Muscle layer of colon (tissue), 2 donors: ENCODE results near the gene PPFIBP2.

ENCODE experiments used
- H3K27ac ChIP-seq: one replicate; pipeline ENCODE4 v1.7.0; 2013; ENCODE audit warnings: low read depth, mild to moderate bottlenecking, low read length, moderate library complexity
- H3K27me3 ChIP-seq, 2 donors: one replicate each; pipeline ENCODE4 v1.7.0; 2013; ENCODE audit warnings: low read length in 2 of 2, mild to moderate bottlenecking in 2 of 2; ENCODE audit not compliant: insufficient read depth in 2 of 2, control insufficient read depth in 1 of 2
- H3K36me3 ChIP-seq: one replicate; pipeline ENCODE4 v1.7.0; 2013; ENCODE audit warnings: mild to moderate bottlenecking, low read length; ENCODE audit not compliant: insufficient read depth
- H3K4me1 ChIP-seq: one replicate; pipeline ENCODE4 v1.7.0; 2013; ENCODE audit warnings: mild to moderate bottlenecking, low read length; ENCODE audit not compliant: insufficient read depth
- H3K4me3 ChIP-seq, 2 donors: one replicate each; pipeline ENCODE4 v1.7.0; 2013; ENCODE audit warnings: low read length in 2 of 2, low read depth in 1 of 2, mild to moderate bottlenecking in 1 of 2, moderate library complexity in 1 of 2
- H3K9ac ChIP-seq: one replicate; pipeline ENCODE4 v1.7.0; 2013; ENCODE audit warnings: low read length
- H3K9me3 ChIP-seq: one replicate; pipeline ENCODE4 v1.7.0; 2013; ENCODE audit warnings: mild to moderate bottlenecking, low read length
- donor health status: abdominal sarcoma.
- donor health status: Adenocarcinoma of cecum.

Gene PPFIBP2

GRCh38 chr11:7628660-7629059 lies 114.9 kb downstream of the PPFIBP2 start:
- Histone ChIP-seq H3K36me3 (peaks cover 25% of the 10 kb centered on the region), H3K9ac (no peak overlapping the region), H3K4me3 (no peak overlapping the region), H3K27ac (no peak overlapping the region), H3K4me1 (no peaks in the 10 kb centered on the region), H3K27me3 (no peaks in the 10 kb centered on the region), H3K9me3 (no peaks in the 10 kb centered on the region)

DNA sequence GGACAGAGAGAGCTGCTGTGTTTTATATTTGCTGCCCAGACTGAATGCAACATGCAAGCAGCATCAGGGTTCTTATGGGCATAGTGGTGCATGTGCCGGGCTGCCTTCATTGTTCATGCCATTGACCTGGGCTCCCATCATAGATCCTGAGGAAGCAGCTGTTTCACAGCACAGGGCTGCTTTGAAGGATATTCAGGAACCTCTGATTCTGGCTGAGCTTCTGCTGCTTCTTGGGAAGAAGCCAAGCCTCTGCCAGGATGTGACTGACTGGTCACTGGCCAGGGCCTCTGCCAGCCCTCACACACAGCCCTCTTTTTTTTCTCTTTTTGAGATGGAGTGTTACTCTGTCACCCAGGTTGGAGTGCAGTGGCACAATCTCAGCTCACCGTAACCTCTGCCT lies 116.2 kb downstream of the PPFIBP2 start:
- Histone ChIP-seq H3K4me3 (no peak overlapping the region), H3K36me3 (peaks cover 35% of the 10 kb centered on the region), H3K9ac (no peak overlapping the region), H3K9me3 (no peaks in the 10 kb centered on the region), H3K4me1 (no peaks in the 10 kb centered on the region), H3K27me3 (no peaks in the 10 kb centered on the region), H3K27ac (no peak overlapping the region)

DNA sequence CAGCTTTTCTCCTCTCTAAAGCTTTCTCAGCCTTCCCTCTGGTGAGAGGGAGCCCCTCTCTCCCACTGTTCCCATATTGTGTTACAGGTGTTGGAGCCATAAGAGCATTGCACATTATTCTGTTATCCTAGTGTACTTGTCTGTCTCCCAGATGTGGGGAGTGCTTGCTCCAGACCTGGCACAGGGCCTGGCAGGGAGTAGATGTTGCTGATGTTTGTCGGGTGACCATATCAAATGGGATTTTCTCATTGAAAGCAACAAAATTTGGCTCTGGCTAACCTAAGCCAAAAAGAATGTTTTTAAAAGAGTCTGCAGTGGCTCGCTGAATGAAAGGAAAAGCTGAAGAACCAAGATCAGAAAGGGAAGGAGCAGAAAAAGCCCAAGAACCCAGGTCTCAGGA lies 118.4 kb downstream of the PPFIBP2 start:
- Histone ChIP-seq H3K9ac (no peak overlapping the region), H3K27ac (no peak overlapping the region), H3K4me3 (no peak overlapping the region), H3K9me3 (no peaks in the 10 kb centered on the region), H3K36me3 (peaks cover 35% of the 10 kb centered on the region), H3K4me1 (no peaks in the 10 kb centered on the region), H3K27me3 (no peaks in the 10 kb centered on the region)

GRCh38 chr11:7635137-7635536 lies 121.3 kb downstream of the PPFIBP2 start:
- Histone ChIP-seq H3K4me3 (no peak overlapping the region), H3K27me3 (no peaks in the 10 kb centered on the region), H3K36me3 (peaks cover 29% of the 10 kb centered on the region)

GRCh38 chr11:7635708-7636107 lies 121.9 kb downstream of the PPFIBP2 start:
- Histone ChIP-seq H3K36me3 (peaks cover 34% of the 10 kb centered on the region), H3K27me3 (no peaks in the 10 kb centered on the region), H3K4me1 (peaks cover 4% of the 10 kb centered on the region), H3K9me3 (no peaks in the 10 kb centered on the region), H3K27ac (no peak overlapping the region), H3K9ac (no peak overlapping the region), H3K4me3 (no peak overlapping the region)

More at GRCh38 chr11:7635137-7635536, 121.3 kb downstream of the PPFIBP2 start:
- no peak overlapping the region for H3K9ac ChIP-seq
- no peaks in the 10 kb centered on the region for H3K9me3 ChIP-seq
- no peak overlapping the region for H3K27ac ChIP-seq
- H3K4me1 ChIP-seq = peaks cover 4% of the 10 kb centered on the region

DNA sequence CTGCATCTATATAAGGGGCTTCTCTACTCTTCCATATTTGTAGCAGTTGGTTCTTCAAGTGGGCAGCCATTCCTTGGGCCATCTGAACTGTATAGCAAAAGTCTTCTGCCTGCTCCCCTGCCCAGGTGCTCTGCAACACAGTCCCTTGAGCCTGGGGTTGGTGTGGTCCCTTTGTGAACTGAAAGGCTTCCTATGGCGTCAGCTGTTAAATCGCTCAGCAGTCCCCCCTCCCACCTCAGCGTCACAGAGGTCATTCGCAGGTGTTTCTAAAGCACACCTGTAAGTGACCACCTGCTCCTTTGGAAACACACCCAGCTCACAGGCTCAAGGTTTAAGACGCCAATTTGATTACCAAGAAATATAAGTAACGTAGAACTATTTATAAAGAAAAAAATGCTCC lies 122.6 kb downstream of the PPFIBP2 start:
- H3K36me3 ChIP-seq = peaks cover 40% of the 10 kb centered on the region

GRCh38 chr11:7637447-7638157 lies 123.8 kb downstream of the PPFIBP2 start:
- Histone ChIP-seq H3K27ac (no peak overlapping the region), H3K9ac (no peak overlapping the region), H3K4me3 (no peak overlapping the region), H3K4me1 (peaks cover 4% of the 10 kb centered on the region), H3K9me3 (no peaks in the 10 kb centered on the region), H3K36me3 (peaks cover 33% of the 10 kb centered on the region), H3K27me3 (no peaks in the 10 kb centered on the region)

More for the DNA sequence above, 122.6 kb downstream of the PPFIBP2 start:
- Histone ChIP-seq H3K9ac (no peak overlapping the region), H3K4me1 (peaks cover 4% of the 10 kb centered on the region), H3K27me3 (no peaks in the 10 kb centered on the region), H3K27ac (no peak overlapping the region), H3K9me3 (no peaks in the 10 kb centered on the region), H3K4me3 (no peak overlapping the region)

DNA sequence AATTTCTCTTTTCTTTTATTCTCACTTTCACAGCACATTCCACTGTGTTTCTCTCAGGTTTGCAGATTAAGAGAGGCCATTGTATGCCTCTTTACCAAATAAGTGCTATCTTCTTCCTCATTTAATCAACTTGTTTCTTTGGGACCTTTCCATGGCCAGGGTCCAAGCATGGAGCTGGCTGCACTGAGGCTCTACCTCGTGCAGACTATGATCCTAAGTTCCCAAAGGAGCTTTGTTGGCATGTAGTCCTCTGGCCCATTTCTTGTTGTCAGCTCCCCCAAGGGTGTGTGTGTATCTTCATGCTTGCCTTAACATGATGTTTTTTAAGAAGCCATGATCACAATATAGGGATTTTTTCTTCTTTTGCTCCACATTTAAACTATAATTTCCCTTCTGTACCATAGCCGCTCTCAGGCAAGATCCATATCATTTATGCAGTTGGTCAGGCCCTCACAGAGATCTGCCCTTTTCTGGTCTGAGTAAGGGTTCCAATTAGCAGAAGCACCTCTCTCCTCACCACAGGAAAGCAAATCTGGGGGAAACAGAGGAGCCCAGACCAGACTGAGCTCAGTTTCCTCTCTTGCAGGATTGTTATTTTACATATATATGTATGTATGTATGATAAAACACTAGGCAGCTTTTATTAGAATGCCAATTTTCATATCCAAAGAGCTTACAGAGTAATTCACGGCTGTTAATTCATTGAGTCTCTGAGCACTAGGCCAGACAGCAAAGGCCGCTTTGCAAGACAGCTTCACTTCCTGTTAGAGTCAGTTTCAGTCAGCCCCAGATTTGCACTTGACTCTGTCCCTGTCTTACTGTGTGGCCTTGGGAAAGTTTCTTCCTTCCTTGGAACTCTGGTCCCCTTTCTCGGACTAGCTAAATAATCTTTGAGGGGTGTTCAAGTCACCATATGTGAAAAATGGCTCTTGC lies 125.2 kb downstream of the PPFIBP2 start:
- Histone ChIP-seq H3K36me3 (peaks cover 21% of the 10 kb centered on the region), H3K9ac (no peak overlapping the region), H3K4me1 (peaks cover 4% of the 10 kb centered on the region), H3K4me3 (no peak overlapping the region), H3K27me3 (no peaks in the 10 kb centered on the region), H3K27ac (no peak overlapping the region), H3K9me3 (no peaks in the 10 kb centered on the region)

GRCh38 chr11:7639643-7640025 lies 125.8 kb downstream of the PPFIBP2 start:
- H3K4me1 ChIP-seq = peaks cover 4% of the 10 kb centered on the region
- H3K27ac ChIP-seq = no peak overlapping the region
- peaks cover 15% of the 10 kb centered on the region for H3K36me3 ChIP-seq
- H3K27me3 ChIP-seq = no peaks in the 10 kb centered on the region
- H3K4me3 ChIP-seq = no peak overlapping the region
- no peak overlapping the region for H3K9ac ChIP-seq
- no peaks in the 10 kb centered on the region for H3K9me3 ChIP-seq

- Histone ChIP-seq H3K27ac (no peak overlapping the region), H3K4me3 (no peak overlapping the region), H3K27me3 (no peaks in the 10 kb centered on the region), H3K9ac (no peak overlapping the region), H3K4me1 (peaks cover 4% of the 10 kb centered on the region), H3K36me3 (peaks cover 15% of the 10 kb centered on the region), H3K9me3 (no peaks in the 10 kb centered on the region)
Measured at GRCh38 chr11:7640816-7641215, 127.0 kb downstream of the PPFIBP2 start.

DNA sequence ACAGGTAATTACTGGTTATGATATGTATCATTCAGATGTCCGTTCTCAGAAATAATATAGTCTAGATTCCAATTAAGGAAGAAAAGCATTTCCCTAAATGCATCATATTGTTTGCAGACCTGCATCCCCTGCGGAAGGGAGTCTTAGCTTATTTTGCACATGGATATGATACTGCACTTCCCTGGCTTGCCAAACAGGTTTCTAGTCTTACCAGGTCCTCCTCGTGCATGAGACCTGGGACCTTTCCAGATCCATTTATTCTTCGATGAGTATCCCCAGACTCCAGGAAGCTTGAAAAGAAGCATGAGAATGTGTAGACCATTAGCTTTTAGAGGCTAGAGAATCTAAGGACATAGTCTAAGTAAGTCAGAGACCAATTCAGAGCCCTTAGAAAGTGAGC lies 128.9 kb downstream of the PPFIBP2 start:
- Histone ChIP-seq H3K4me3 (no peak overlapping the region), H3K9me3 (no peaks in the 10 kb centered on the region), H3K36me3 (peaks cover 15% of the 10 kb centered on the region), H3K27me3 (no peaks in the 10 kb centered on the region), H3K9ac (no peak overlapping the region), H3K27ac (no peak overlapping the region), H3K4me1 (peaks cover 4% of the 10 kb centered on the region)
